Stimulated activated CD8-positive, alpha-beta memory T cell treated with anti-CD3 and anti-CD28 coated beads, Interleukin-15, amount 100 ng/mL, for 4 hours (primary cell): Measurements from ENCODE around the gene IFT74.
A peak's percentile ranks its signal among the peaks of the same experiment; 100 is the strongest.

ENCODE experiments used
- DNase-seq, 2 donors: peaks; one replicate each; pipeline ENCODE4 v3.0.0-alpha.2; 2020; ENCODE audit warnings: low read depth in 2 of 2

Gene IFT74

GRCh38 chr9:26955921-26956859, at the start of gene IFT74:
Gene IFT74, plus strand, starts transcription at chr9:26956412. Its CDS starts 5,556 bp downstream, at chr9:26961968.
- DNase-seq: peak; percentile 86 to 92

- no peak for DNase-seq
Measured at GRCh38 chr9:26913138-26913668, 43.0 kb upstream of the IFT74 start.

- no peak for DNase-seq
Measured at GRCh38 chr9:26919698-26920097, 36.5 kb upstream of the IFT74 start.

GRCh38 chr9:26925609-26926008, 30.6 kb upstream of the IFT74 start:
- DNase-seq: no peak

- DNase-seq: no peak
Measured at GRCh38 chr9:26928902-26929495, 27.2 kb upstream of the IFT74 start.

- no peak for DNase-seq
Measured at GRCh38 chr9:26935847-26936246, 20.4 kb upstream of the IFT74 start.

- DNase-seq: no peak
Measured at GRCh38 chr9:26937816-26938371, 18.3 kb upstream of the IFT74 start.

GRCh38 chr9:26939955-26940711, 16.1 kb upstream of the IFT74 start:
- no peak for DNase-seq

- no peak for DNase-seq
Measured at GRCh38 chr9:26940779-26941178, 15.4 kb upstream of the IFT74 start.

GRCh38 chr9:26945591-26945990, 10.6 kb upstream of the IFT74 start:
- no peak for DNase-seq

GRCh38 chr9:26946753-26947727, 9.2 kb upstream of the IFT74 start, which contains the start of gene PLAA:
Gene PLAA, minus strand, starts transcription at chr9:26947242. Its CDS starts 197 bp downstream, at chr9:26947045.
- DNase-seq: peak; percentile 69 to 73

GRCh38 chr9:26947736-26948135, 8.5 kb upstream of the IFT74 start:
- no peak for DNase-seq

- DNase-seq: no peak
Measured at GRCh38 chr9:26949637-26950069, 6.6 kb upstream of the IFT74 start.

GRCh38 chr9:26950521-26950920, 5.7 kb upstream of the IFT74 start:
- DNase-seq: no peak

GRCh38 chr9:26951794-26952193, 4.4 kb upstream of the IFT74 start:
- DNase-seq: no peak

GRCh38 chr9:26954050-26954508, 2.1 kb upstream of the IFT74 start:
- no peak for DNase-seq

GRCh38 chr9:26955222-26955903, 849 bp upstream of the IFT74 start:
- DNase-seq: no peak

GRCh38 chr9:26956860-26957233, 635 bp downstream of the IFT74 start:
- no peak for DNase-seq

- DNase-seq: no peak
Measured at GRCh38 chr9:26971721-26972120, 15.5 kb downstream of the IFT74 start.

- DNase-seq: no peak
Measured at GRCh38 chr9:26973989-26974388, 17.8 kb downstream of the IFT74 start.
